ENCODE data around the gene MCF2L2.
"Not testable (repeated sequence)": the region's sequence is repeated elsewhere in the genome, so short reads cannot be mapped to it uniquely, and the experiment has no call there.

The MCF2L2 gene

DNA sequence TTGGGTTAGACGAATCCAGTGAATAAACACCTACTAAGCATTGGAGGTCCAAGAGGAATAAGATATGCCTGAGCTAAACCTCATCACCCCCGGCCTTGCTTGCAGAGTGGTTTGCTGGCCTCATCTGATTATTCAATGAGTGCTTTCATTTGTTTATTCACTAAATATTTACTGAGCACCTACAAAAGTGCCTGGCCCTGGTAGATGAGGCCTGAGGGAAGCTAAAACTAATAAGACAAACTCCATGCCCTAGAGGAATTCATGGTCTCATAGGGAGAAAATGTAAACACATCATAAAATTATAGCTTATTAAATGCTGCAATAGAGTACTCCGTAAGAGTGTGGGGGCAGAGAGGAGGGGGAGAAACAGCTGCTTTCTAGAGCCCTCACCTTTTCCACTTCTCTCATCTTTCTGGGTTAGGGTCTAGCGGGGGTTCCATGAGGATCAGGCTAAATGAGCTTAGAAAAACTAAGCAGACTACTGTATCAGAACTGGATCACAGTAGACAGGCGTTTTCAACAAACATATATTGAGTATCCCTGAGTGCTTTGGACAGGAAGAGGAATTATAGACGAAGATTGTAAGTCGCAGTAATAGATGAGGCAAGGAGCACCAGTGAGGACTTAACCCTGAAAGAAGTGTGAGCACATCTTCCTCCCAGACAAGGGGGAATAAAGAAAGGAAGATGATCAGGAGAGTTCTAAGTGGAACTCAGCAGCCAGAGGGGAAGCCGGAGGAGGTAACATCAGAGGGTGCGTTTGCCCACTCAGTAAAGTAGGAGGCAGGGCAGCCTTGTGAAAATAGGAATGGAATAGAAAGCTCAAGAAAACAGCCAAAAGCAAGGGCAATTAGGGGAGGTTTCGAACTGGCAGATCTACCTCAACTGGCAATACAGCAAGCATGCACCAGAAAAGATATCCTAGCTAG is 234.4 kb downstream of the MCF2L2 start:
- DNase-seq = peak; percentile 75

DNA sequence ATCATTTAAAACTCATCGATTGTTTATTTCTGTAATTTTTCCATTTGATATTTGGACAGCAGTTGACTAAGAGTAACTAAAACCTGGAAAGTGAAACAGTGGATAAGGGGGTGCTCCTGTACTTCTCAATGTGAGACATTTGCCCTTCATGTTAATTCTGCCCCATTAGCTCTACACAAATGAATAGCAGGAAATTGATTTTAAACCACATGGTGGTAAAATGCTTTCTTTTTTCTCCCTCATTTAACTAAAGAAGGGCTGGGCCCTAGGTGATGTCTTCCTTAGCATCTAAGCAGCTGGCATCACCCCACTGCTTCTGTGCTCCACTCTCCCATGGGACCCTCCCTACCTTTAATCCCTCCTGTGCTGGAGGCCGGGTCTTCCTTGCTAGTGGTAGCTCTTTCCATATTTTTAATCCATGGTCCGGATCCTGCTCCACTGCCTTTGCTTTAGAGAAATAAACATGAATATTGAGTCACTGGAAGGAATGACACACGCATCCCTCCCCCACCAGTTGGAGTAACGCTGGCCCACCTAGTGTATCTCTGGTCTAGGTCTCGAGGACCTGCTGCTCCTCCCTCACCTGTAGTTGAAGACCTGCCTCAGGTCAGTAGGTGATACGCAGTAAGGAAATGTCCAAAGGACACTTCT is 235.6 kb downstream of the MCF2L2 start:
- no peak for DNase-seq

GRCh38 chr3:183189641-183190040 is 238.8 kb downstream of the MCF2L2 start:
- no peak for DNase-seq

DNA sequence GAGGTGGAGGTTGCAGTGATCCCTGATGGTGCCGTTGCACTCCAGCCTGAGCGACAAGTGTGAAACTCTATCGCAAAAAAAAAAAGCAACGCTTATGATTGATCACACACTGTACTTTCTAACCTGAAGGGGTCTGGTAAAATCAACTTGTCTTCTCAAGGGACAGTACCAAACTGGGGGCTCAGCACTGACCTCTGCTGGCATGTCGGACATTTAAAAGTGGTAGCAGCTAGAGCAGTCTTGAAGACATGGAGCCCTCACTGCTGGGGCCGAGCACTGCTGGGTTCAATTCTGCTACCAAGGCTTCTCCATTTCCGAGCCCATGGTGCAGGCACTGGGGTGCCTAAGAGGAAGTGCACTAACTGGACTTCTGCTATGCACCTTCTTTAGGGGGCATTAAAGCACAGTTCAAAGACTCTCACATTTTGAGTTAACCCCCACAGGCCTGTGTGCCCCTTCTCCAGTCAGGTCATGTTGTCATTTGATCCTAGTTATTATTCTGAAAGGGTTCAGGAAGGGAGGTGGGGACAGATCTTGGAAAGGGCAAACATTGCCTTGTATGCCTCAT is 239.4 kb downstream of the MCF2L2 start:
- no peak for DNase-seq

- DNase-seq = peak; percentile 17
Observed at GRCh38 chr3:183185696-183186095, 242.7 kb downstream of the MCF2L2 start.

- no peak for DNase-seq
Observed at GRCh38 chr3:183182732-183183610, 245.4 kb downstream of the MCF2L2 start.

- no peak for DNase-seq
Observed at GRCh38 chr3:183182073-183182472, 246.3 kb downstream of the MCF2L2 start.

GRCh38 chr3:183181606-183182005 is 246.8 kb downstream of the MCF2L2 start:
- no peak for DNase-seq

DNA sequence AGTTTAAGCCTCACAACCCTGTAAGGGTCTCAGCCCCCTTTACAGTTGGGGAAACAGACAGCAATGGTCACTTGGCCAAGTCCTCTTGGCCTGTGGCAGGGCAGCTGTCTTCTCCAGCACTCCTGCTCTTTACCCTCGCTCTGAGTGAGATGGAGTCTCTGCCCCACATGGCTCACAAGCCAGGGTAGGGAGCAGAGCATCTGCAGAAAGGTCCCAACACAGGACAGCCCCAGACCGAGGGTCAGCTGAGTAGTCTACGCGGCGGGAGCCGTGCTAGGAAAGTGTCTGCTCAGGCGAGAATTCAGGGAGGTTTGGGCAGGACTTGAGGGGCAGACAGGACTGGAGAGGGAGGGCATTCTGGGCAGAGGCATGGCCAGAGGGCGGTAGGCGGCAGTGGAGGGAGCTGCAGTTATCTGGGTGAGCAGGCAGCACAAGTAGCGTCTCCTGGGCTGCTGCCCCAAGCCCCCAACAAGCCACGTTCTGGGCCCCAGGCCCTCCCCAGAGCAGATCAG is 247.6 kb downstream of the MCF2L2 start:
- DNase-seq = no peak

GRCh38 chr3:183180110-183180783 is 248.2 kb downstream of the MCF2L2 start:
- DNase-seq = no peak

GRCh38 chr3:183179550-183179908 is 248.9 kb downstream of the MCF2L2 start:
- not testable (repeated sequence) for DNase-seq

DNA sequence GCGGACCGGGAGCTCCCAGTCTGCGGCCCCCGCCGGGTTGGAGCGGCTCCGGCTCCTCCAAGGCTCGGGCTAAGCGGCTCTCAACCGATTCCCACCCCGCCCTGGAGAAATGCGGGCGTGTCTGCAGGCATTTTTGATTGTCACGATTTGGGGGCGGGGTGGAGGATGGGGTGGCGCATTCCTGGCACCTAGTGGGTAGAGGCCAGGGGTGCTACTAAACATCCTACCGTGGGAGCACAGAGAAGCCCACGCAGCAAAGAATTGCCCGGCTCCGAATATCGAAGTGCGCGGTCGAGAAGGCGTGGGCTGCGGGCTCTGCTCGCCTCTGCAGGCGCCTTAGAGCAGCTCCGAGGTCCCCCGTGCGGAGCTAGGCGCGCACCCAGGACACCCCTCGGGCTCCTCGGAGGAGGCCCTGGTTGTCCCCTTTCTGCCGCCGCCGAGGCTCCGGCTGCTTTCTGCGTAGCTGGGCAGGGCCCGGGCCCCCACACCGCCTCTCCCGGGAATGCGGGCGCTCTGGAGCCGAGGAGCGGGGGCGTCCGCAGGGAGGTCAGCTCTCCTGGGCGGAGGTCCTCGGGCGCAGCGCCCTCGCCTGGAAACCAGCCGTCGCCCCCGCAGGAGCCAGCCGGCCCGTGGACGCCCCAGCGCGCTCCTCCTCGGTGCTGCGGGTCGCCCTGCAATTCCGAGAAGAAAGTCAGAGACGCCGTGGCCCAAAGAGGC is 249.4 kb downstream of the MCF2L2 start:
- no peak for DNase-seq

DNA sequence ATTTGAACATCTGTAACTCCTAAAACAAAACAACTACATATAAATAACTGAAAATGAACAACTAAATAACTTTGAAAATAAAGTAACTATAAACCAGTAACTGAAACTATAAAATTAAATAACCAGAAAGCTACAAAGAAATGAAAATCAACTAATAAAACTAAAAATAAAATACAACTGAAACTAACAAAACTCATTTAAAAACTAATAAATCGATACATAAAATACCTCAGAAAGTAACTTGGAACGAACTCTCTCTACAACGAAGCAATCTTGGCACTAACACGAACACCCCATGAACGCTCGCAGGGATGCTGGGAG is 249.9 kb downstream of the MCF2L2 start:
- DNase-seq = no peak

DNA sequence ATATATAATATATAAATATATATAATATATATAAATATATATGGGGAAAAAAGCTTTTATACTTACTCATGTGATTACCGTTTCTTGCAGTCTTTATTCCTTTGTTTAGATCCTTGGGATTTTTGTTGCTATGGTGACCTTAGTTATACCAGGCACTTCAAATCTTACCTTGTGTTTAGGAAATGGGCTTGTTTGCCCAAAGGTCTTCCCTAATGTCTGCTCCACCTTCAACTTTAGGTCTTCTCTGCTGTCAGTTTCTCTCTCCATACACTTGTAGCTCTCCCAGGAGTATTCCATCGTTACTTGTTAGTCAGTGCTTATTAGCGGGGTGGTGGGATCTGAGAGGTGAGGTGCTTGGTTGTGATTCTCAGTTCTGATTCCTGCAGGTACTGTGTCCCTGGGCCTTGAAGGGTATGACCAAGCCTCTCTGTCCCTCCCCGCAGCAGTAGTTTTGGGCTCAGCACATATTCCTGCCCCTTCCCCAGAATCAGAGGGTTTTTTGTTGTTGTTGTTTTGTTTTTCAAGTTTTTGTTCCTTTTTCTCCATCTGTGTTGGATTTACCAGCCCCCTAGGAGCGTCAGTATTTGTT is 256.3 kb downstream of the MCF2L2 start:
- DNase-seq = no peak

DNA sequence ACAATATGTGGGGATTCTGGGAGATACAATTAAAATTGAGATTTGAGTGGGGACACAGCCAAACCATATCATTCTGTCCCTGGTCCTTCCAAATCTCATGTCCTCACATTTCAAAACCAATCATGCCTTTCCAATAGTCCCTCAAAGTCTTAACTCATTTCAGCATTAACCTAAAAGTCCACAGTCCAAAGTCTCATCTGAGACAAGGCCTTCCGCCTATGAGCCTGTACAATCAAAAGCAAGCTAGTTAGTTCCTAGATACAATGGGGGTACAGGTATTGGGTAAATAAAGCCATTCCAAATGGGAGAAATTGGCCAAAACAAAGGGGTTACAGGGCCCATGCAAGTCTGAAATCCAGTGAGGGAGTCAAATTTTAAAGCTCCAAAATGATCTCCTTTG is 260.4 kb downstream of the MCF2L2 start:
- not testable (repeated sequence) for DNase-seq

- DNase-seq = no peak
Observed at GRCh38 chr3:183163563-183163962, 264.9 kb downstream of the MCF2L2 start.

DNA sequence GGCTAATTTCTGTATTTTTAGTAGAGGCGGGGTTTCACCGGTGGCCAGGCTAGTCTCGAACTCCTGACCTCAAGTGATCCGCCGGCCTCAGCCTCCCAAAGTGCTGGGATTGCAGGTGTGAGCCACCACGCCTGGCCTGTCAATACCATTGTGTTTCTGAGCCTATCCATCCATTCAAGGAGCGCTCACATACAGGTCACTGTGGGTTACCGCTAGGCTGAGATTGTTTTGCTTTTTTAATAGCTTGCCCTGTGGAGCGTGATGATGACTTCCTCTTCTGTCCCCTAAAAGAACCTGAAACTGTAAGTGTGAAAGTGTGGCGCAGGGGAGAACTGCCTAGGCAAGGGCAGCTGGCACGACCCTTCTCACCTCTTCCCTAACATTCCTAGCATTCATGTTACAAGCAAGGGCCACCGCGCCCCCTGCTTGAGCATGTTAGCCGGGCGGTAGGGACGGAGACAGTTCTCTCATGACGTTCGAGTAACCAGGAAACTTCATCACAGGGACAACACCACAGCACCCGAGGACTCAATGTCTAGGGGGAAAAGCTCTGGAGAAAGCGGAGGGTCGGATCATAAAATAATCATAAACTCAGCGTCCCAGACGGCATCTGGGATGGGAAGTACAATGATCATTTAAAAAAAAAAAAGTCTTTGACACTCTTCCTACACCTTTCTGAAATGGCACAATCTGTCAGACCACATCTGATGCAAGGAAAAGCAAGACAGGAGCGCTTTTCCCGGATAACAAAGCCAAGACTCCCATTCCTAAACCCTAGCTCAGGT is 266.7 kb downstream of the MCF2L2 start:
- no peak for DNase-seq

DNA sequence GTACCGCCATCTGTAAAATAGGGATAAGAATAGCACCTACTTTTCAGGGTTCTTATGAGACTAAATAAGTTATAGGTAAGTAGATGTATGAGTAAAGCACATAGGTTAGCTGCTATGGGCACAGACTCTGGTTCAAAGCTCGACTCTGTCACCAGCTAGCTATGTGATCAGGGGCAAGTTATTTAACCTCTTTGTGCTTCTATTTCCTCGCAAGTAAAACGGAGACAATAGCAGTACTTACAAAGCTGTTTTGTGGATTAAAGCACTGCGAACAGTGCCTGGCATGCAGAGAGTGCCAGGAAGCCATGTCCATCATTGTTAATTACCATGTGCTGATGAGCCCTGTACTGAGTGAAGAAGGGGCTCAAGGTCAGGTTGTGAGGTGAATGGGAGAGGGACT is 267.8 kb downstream of the MCF2L2 start:
- no peak for DNase-seq

- no peak for DNase-seq
Observed at GRCh38 chr3:183159333-183159732, 269.1 kb downstream of the MCF2L2 start.

DNA sequence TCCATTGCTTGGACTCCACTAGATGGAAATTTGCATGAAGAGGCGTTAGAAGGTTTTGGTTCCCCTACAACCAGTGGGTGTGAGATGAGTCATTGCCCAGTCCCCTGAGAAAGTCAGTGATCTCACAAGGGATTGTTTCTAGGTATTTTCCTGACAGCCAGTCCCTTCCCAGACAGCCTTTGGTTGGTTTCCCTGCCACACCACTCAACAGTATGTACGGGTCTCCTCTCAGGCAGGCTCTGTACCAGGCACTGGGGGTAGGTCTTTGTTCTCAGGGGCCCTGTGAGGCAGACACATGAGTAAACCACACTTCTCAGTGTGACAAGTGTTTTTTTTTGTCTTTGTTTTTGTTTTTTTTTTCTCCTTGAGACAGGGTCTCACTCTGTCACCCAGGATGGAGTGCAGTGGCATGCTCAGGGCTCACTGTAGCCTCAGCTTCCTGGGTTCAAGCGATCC is 269.8 kb downstream of the MCF2L2 start:
- no peak for DNase-seq
